GM08714 (cell line): Measurements from ENCODE around the gene ESPNL.
"Not testable (repeated sequence)": the region's sequence is repeated elsewhere in the genome, so short reads cannot be mapped to it uniquely, and the experiment has no call there.

ENCODE experiments used
- H3K4me3 ChIP-seq: fragments of 200-500 bp; sonication (Bioruptor generic); 2 replicates; pipeline ENCODE4 v1.5.1; 2014; ENCODE audit warnings: mild to moderate bottlenecking, low read length, inconsistent platforms
- ZNF274 ChIP-seq: IDR thresholded peaks from 2 replicates; pipeline ENCODE4 v1.6.1; 2012; ENCODE audit warnings: mild to moderate bottlenecking, low read depth, low read length

The ESPNL gene

GRCh38 chr2:238169708-238170251, 69.6 kb downstream of the ESPNL start:
- no peak overlapping the region for H3K4me3 ChIP-seq
- TF ChIP-seq ZNF274 = no peak

GRCh38 chr2:238170386-238171071, 70.4 kb downstream of the ESPNL start:
- TF ChIP-seq ZNF274 = no peak

GRCh38 chr2:238171072-238171431, 70.9 kb downstream of the ESPNL start:
- not testable (repeated sequence) for H3K4me3 ChIP-seq

More at GRCh38 chr2:238170386-238171071, 70.4 kb downstream of the ESPNL start:
- H3K4me3 ChIP-seq = no peak overlapping the region

- H3K4me3 ChIP-seq = no peak overlapping the region
- TF ChIP-seq ZNF274 = no peak
Measured at GRCh38 chr2:238171575-238172187, 71.5 kb downstream of the ESPNL start.

GRCh38 chr2:238172439-238172838, 72.3 kb downstream of the ESPNL start:
- no peak for TF ChIP-seq ZNF274
- H3K4me3 ChIP-seq = no peak overlapping the region

- no peak for TF ChIP-seq ZNF274
- no peak overlapping the region for H3K4me3 ChIP-seq
Measured at GRCh38 chr2:238173692-238174091, 73.6 kb downstream of the ESPNL start.

- TF ChIP-seq ZNF274 = no peak
- H3K4me3 ChIP-seq = no peak overlapping the region
Measured at GRCh38 chr2:238174291-238174690, 74.2 kb downstream of the ESPNL start.

- no peak overlapping the region for H3K4me3 ChIP-seq
- no peak for TF ChIP-seq ZNF274
Measured at GRCh38 chr2:238174701-238175100, 74.6 kb downstream of the ESPNL start.

- no peak for TF ChIP-seq ZNF274
- H3K4me3 ChIP-seq = no peak overlapping the region
Measured at GRCh38 chr2:238176613-238177012, 76.5 kb downstream of the ESPNL start.

- H3K4me3 ChIP-seq = no peak overlapping the region
- TF ChIP-seq ZNF274 = no peak
Measured at GRCh38 chr2:238180554-238180953, 80.4 kb downstream of the ESPNL start.

GRCh38 chr2:238182362-238182761, 82.2 kb downstream of the ESPNL start:
- no peak for TF ChIP-seq ZNF274
- no peak overlapping the region for H3K4me3 ChIP-seq
